Mesodermal cell (in vitro differentiated cells): ENCODE measurements around the gene PPIP5K2.

Experiments
- H3K27ac ChIP-seq: 2 replicates; pipeline ENCODE4 v1.7.0; 2013; ENCODE audit warnings: mild to moderate bottlenecking, low read depth, low read length, moderate library complexity; ENCODE audit not compliant: severe bottlenecking
- H3K36me3 ChIP-seq: 2 replicates; pipeline ENCODE4 v1.7.1; 2013; ENCODE audit warnings: mild to moderate bottlenecking, low read length, moderate library complexity; ENCODE audit not compliant: control insufficient read depth, insufficient read depth
- H3K4me1 ChIP-seq: one replicate; pipeline ENCODE4 v1.7.1; 2013; ENCODE audit warnings: mild to moderate bottlenecking, low read length; ENCODE audit not compliant: insufficient read depth, control insufficient read depth, poor library complexity, severe bottlenecking
- H3K4me3 ChIP-seq: 2 replicates; pipeline ENCODE4 v1.7.0; 2013; ENCODE audit warnings: low read length, control low read depth, mild to moderate bottlenecking; ENCODE audit not compliant: insufficient read depth, poor library complexity, severe bottlenecking; ENCODE audit errors: extremely low read depth
- H3K9me3 ChIP-seq: 2 replicates; pipeline ENCODE4 v1.7.1; 2013; ENCODE audit warnings: mild to moderate bottlenecking, low read length, moderate library complexity; ENCODE audit not compliant: control insufficient read depth
- WGBS, 2 experiments: methylation state at CpG; one replicate each; pipeline ENCODE4 v1.1.5; 2013; ENCODE audit warnings: missing lambda C conversion rate in 2 of 2; ENCODE audit not compliant: insufficient coverage in 2 of 2; 5-methylcytosine and 5-hydroxymethylcytosine counted together

PPIP5K2 gene

GRCh38 chr5:103260951-103261350 lies 140.8 kb downstream of the PPIP5K2 start:
- H3K9me3 ChIP-seq = no peaks in the 10 kb centered on the region
- H3K27ac ChIP-seq = no peak overlapping the region
- WGBS, 2 experiments = 88% methylated on average over 3 of the region's 3 CpGs; no CpG with 5 or more reads in 1 of the 2 experiments
- peaks cover 8% of the 10 kb centered on the region for H3K4me1 ChIP-seq
- no peaks in the 10 kb centered on the region for H3K36me3 ChIP-seq
- no peak overlapping the region for H3K4me3 ChIP-seq
